Stimulated activated CD8-positive, alpha-beta memory T cell treated with anti-CD3 and anti-CD28 coated beads, Interleukin-7, amount 100 ng/mL, for 4 hours (primary cell): ENCODE results near the gene HMX2.

Experiments
- DNase-seq, 2 donors: peaks; one replicate each; pipeline ENCODE4 v3.0.0-alpha.2; 2020; ENCODE audit warnings: low read depth in 2 of 2

HMX2 gene

DNA sequence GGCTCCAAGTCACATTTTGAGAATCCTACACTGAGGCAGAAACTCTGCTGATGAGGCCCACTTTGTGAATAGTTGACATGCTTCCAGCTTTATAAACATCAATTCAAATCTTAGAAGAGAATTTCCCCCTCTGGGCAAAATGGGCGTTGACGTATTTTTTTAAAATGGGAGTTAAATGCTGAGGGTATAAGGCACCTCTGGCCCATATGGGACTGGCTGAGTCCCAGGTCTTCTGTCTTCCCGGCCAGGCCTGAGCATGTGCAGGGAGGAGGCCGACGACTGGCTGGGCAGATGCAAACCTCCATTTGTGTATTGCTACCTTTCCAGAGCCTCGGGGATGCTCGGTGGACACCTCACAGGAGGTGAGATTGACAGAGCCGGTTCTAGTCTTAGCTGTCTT, 44.0 kb downstream of the HMX2 start:
- no peak for DNase-seq

DNA sequence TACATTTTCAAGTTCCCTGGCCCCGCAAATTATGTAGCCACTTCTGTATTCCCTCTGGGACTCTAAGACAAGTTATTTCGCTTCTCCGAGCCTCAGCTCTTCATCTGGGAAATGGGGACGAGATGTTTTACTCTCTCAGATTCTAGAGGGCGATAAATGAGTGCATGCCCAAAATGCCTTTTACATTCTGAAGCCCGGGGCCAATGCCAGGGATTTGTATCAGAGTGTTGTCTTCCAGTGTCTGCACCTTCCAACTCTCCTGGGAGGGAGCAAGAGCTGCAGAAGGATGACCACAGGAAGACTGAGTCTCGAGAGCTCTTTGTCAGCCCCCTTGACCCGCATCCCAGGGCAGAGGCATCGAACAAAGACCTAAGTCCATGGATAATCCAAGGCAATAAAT, 46.1 kb downstream of the HMX2 start:
- no peak for DNase-seq
